Tibial nerve (tissue), 4 donors: ENCODE data around the gene CLEC4F.

Experiments
- CTCF ChIP-seq, 5 experiments: fragments of 200-600 bp in 3 of 5; fragments of 450-650 bp in 2 of 5; sonication (generic) in 3 of 5; IDR thresholded peaks; one replicate each; pipeline ENCODE4 v1.5.1; 2016 to 2019; ENCODE audit warnings: antibody characterized with exemption in 5 of 5, mild to moderate bottlenecking in 3 of 5, moderate library complexity in 2 of 5
- EP300 ChIP-seq, 2 donors: sonication (generic); formaldehyde crosslinking; IDR thresholded peaks; one replicate each; pipeline ENCODE4 v1.6.1; 2017; ENCODE audit warnings: antibody characterized with exemption in 2 of 2, mild to moderate bottlenecking in 1 of 2

GRCh38 chr2:70789304-70790135 lies 30.9 kb downstream of the CLEC4F start:
- TF ChIP-seq EP300 (IDR thresholded peaks at IDR 0.05) (no peak), CTCF (IDR thresholded peaks at IDR 0.05) (peak; percentile 36 to 51 (median 43))
